Parietal lobe (tissue), 1 donor: ENCODE measurements around the gene ZNF546. TPM values are rescaled to one million over a fixed set of nuclear protein-coding genes. Genes with fewer than 3 reads are reported as not detected.

Source experiments
- total RNA-seq: library from RNA; depleted of rRNA; stranded (reverse); fragments of >200 nt; gene quantifications from one replicate; pipeline ENCODE4 v1.2.3, GENCODE V29; 2014

The ZNF546 gene
- 20.3 TPM for total RNA-seq

GRCh38 chr19:39996811-39997637 is at the start of gene ZNF546:
Gene ZNF546 (plus strand): TSS chr19:39997060. CDS start chr19:39998327, 1,267 bp downstream.

GRCh38 chr19:39970675-39971379 is 26.0 kb upstream of the ZNF546 start, which contains the start of gene PSMC4:
Gene PSMC4 (plus strand): TSS chr19:39971165. CDS start chr19:39971203, 38 bp downstream.

GRCh38 chr19:40055832-40056504 is 59.1 kb downstream of the ZNF546 start, which contains the start of gene ZNF780B:
Gene ZNF780B (minus strand): TSS chr19:40056231. CDS start chr19:40050332, 5,899 bp downstream.

Other genes with a start within 250 kb of the ZNF546 start
- not detected for gene LEUTX, start 218.2 kb upstream of the ZNF546 start, total RNA-seq
- gene DYRK1B, start 162.9 kb upstream of the ZNF546 start, total RNA-seq: 30.4 TPM
- gene FBL, start 150.7 kb upstream of the ZNF546 start, total RNA-seq: 121 TPM
- 5.0 TPM for gene FCGBP, start 62.4 kb upstream of the ZNF546 start, total RNA-seq
- 78.3 TPM for gene PSMC4, start 25.9 kb upstream of the ZNF546 start, total RNA-seq
- 110 TPM for gene ZNF780B, start 59.2 kb downstream of the ZNF546 start, total RNA-seq
- gene ZNF780A, start 93.9 kb downstream of the ZNF546 start, total RNA-seq: 50.7 TPM
- 43.5 TPM for gene MAP3K10, start 194.4 kb downstream of the ZNF546 start, total RNA-seq
- 41.6 TPM for gene TTC9B, start 221.3 kb downstream of the ZNF546 start, total RNA-seq
- gene CCNP, start 229.6 kb downstream of the ZNF546 start, total RNA-seq: 0.94 TPM